GM19397 (cell line): ENCODE data around the gene CYB561.

Experiments used
- ATAC-seq: cut with Tn5 transposase; IDR thresholded peaks from one replicate; pipeline ENCODE4 v1.9.1; 2021; ENCODE audit warnings: mild to moderate bottlenecking, moderate library complexity; ENCODE audit not compliant: unreplicated experiment

Gene CYB561

GRCh38 chr17:63435681-63436522 is 10.2 kb downstream of the CYB561 start:
- ATAC-seq = no peak

- no peak for ATAC-seq
Observed at GRCh38 chr17:63434951-63435571, 11.0 kb downstream of the CYB561 start.

GRCh38 chr17:63433746-63434591 is 12.1 kb downstream of the CYB561 start:
- no peak for ATAC-seq

GRCh38 chr17:63431939-63432804 is 13.9 kb downstream of the CYB561 start:
- ATAC-seq = no peak

GRCh38 chr17:63431618-63431938 is 14.5 kb downstream of the CYB561 start:
- ATAC-seq = no peak

GRCh38 chr17:63430223-63430622 is 15.9 kb downstream of the CYB561 start:
- no peak for ATAC-seq

- ATAC-seq = no peak
Observed at GRCh38 chr17:63429766-63430165, 16.3 kb downstream of the CYB561 start.

GRCh38 chr17:63426917-63427308 is 19.2 kb downstream of the CYB561 start:
- no peak for ATAC-seq

GRCh38 chr17:63426041-63426916 is 19.8 kb downstream of the CYB561 start:
- no peak for ATAC-seq

GRCh38 chr17:63425483-63425882 is 20.6 kb downstream of the CYB561 start:
- no peak for ATAC-seq

GRCh38 chr17:63423963-63424362 is 22.1 kb downstream of the CYB561 start:
- no peak for ATAC-seq

- no peak for ATAC-seq
Observed at GRCh38 chr17:63423251-63423950, 22.7 kb downstream of the CYB561 start.

GRCh38 chr17:63421681-63422645 is 24.1 kb downstream of the CYB561 start:
- ATAC-seq = no peak

GRCh38 chr17:63420868-63421680 is 25.0 kb downstream of the CYB561 start:
- no peak for ATAC-seq

- ATAC-seq = no peak
Observed at GRCh38 chr17:63419949-63420867, 25.9 kb downstream of the CYB561 start.

GRCh38 chr17:63419398-63419797 is 26.7 kb downstream of the CYB561 start:
- no peak for ATAC-seq
